Middle frontal gyrus (tissue), 1 donor: ENCODE results near the gene NDUFB10.

Experiments
- DNase-seq: peaks from one replicate; pipeline ENCODE4 v3.0.0-alpha.2; 2015; ENCODE audit warnings: low spot score; ENCODE audit errors: extremely low spot score

The NDUFB10 gene

DNA sequence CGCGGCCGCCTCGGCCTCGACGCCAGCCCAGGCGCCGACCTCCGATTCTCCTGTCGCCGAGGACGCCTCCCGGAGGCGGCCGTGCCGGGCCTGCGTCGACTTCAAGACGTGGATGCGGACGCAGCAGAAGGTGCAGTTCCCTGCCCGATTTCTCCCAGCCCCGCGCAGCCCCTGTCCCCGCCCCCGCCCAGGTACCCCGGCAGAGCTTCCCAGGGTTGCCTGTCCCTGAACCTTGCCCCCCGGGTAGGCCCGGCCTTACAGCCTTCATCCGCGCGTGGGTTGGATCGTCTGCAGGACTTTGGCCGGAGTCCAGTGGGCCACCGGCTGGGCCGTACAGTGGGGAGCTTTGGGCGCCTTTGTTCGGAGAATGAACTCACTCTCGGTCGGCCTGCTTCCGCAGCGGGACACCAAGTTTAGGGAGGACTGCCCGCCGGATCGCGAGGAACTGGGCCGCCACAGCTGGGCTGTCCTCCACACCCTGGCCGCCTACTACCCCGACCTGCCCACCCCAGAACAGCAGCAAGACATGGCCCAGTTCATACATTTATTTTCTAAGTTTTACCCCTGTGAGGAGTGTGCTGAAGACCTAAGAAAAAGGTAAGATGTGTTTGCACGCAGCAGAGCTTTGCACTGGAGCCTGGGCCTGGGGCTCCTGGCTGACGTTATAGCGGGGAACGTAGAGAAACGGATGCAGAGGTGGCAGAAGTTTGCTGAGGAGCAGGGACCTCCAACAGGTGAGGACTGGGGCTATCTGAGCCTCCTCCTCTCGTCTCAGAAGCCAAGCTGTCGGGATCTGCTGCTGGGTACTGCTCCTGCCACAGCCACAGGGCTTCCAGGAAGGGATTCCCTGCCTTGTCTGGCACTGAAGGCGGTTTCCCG, 25.2 kb downstream of the NDUFB10 start:
- no peak for DNase-seq

DNA sequence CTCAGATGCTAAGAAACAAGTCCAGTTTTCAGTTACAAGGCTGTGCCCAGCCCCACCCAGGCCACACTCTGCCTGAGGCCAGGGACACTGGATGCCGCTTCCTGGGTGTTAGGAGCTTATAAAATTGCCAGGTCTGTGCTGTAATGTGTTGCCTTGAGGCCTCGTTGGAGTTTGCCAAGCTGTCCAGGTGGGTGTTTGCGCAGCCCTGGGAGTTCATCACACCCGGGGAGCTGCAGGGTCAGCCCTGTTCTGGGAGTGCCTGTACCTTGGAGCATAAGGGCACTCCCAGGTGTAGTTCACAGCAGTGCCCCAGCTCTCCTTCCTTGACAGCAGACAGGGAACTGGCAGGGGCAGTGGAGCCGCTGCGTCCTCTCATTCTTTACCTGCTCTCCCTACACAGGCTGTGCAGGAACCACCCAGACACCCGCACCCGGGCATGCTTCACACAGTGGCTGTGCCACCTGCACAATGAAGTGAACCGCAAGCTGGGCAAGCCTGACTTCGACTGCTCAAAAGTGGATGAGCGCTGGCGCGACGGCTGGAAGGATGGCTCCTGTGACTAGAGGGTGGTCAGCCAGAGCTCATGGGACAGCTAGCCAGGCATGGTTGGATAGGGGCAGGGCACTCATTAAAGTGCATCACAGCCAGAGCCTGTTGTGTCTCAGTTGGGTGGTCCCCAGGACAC, 26.3 kb downstream of the NDUFB10 start:
- no peak for DNase-seq

DNA sequence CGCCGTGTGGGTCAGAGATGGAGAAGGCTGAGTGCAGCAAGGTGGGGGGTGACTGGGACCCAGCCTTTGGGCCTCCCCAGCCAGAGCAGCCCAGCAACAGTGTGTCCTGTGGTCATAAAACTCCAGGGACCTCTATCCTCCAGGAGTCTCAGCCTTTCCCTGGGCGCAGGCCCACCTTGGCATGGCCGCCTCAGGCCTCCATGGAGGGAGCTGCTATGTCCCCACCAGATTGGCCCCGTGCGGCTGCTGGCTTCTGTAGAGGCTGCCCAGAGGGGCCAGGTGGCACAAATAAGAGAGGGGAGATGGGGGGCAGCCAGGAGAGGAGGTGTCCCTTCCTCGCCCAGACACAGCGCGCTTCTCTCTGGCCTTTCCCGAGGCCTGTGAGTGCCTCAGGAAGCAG, 27.9 kb downstream of the NDUFB10 start:
- no peak for DNase-seq

DNA sequence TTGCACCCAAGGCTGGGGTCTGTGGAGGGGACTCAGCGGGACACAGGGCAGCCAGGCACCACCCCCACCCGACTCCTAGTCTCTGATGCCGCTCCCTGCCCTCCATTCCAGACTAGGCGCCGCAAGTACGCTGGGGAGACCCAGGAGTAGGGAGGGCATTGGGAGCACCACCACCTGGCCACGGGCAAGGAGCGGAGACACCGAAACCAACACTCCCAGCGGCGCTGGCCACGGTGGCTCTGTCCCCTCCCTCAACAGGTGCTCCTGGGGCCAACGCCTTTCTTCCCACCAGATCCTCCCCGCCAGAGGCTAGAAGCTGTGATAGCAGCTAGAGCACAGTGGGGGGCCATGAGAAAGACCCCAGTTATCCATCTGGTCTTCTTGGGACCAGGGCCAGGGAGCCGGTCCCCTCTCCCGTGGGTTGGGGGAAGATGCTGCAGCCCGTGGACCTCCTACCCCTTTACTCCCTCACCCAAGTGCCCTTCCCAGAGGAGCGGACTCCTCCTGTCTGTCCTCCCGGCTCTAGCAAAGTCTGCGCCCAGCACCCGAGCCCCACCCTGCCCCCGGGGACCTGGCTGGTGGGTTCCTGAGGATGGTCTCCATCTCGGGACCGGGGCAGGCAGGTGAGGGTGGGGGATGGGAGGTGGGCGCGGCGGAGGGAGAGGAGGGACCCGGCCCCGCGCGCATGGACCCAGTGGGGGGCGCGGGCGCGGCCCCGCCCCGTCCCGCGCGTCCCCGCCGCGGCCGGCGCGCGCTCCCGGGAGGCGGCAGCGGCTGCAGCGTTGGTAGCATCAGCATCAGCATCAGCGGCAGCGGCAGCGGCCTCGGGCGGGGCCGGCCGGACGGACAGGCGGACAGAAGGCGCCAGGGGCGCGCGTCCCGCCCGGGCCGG, 30.1 kb downstream of the NDUFB10 start, which contains the start of gene SYNGR3:
TSS of gene SYNGR3 (plus strand) at position 762 of the 892 bp plus-strand sequence. CDS start 133 bp downstream, outside the sequence.
- no peak for DNase-seq

DNA sequence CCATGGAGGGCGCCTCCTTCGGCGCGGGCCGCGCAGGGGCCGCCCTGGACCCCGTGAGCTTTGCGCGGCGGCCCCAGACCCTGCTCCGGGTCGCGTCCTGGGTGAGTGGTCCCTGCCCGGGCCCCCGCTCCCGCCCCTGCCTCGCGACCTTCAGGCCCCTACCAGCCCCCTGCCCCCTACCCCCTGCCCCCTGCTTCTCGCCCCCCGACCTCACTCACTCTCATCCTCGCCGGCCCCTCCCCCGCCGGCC, 30.7 kb downstream of the NDUFB10 start:
- DNase-seq: no peak

DNA sequence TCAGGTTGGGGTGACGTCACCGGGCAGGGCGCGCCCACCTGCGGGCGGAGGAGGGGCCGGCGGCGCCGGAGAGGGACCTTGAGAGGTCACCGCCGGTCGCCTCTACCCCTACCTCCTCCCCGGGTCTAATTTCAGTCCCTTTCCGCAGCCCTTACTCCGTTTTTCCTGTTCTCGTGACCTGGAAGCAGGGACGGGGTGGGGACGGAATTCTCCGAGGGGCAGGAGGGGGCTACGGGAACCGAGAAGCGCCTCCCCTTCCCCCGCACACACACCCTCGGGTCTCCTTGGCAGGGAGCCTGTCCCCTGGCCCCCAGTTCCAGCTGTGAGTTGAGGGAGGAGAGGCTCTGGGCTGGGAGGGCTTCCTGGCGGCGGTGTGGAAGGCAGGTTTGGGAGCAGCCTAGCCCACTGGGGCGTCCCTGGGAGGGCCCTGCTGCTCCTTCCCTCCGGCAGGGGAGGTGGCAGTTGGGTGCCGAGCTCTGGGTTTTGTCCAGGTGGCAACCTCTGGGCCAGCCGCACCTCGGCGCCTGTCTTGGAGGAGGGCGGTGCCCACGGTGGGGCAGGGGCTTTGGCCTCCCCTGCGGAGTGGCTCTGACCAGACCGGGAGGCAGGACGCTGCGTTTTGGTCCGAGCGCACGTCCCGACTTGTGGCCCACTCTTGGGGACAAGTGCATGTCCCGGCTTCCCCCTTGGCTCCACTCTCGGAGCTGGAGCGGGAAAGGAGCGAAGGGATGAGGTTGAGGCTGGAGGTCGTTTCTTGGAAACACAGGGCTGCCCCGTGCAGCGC, 31.2 kb downstream of the NDUFB10 start:
- no peak for DNase-seq

DNA sequence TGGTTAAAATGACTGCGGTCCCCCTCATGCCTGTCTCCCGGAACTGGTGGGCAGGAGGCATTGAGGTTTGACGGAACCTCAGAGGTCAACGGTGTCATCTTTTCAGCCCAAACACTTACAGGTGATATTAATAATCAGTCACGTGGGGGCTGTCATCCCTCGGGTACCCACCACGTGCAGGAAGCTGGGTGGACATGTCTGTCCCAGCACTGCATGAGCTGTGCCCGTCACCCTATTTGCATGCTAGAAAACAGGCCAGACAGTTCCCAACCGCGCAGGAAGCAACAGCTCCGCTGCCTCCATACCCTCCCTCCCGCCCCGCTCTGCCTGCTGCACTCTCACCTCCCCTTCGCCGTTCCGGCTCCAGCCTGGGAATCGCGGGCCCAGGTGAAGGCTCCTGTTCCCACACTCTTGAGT, 31.8 kb downstream of the NDUFB10 start:
- no peak for DNase-seq

DNA sequence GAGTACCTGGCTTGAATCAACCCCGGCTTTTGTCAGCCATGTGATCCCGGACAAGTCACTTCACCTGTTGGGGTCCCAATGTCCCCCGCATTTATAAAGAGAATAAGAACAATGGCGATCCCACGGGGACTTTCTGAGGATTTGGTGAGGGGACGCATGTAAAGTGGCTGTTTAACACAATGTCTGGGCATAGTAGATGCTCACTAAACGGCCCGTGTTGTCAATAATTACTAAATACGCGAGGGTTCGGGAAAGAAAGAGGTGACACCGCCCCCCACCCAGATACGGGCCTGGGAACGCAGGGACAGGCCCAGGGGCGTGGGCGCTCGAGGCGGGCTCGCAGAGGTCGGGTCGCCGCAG, 32.2 kb downstream of the NDUFB10 start:
- no peak for DNase-seq

DNA sequence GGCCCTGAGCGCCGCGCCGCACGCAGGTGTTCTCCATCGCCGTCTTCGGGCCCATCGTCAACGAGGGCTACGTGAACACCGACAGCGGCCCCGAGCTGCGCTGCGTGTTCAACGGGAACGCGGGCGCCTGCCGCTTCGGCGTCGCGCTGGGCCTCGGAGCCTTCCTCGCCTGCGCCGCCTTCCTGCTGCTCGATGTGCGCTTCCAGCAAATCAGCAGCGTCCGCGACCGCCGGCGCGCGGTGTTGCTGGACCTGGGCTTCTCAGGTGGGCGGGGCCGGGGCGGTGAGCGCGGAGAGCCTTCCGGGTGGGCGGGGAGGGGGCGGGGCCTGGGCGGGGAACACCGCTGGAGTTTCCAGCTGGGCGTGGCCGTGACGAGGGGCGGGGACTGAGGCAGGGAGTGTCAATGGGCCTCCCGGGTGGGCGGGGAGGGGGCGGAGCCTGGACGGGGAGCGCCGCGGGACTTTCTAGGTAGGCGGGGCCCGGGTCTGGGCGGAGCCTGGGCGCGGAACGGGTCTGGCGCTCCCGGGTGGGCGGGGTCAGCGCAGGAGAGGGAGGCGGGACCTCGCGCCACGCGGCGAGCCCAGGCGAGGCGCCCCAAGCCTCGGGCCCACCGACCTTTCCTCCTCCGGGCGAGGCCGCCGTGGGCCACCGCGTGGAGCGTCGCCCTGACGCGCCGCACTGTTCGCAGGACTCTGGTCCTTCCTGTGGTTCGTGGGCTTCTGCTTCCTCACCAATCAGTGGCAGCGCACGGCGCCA, 32.8 kb downstream of the NDUFB10 start:
- DNase-seq: peak; percentile 53

DNA sequence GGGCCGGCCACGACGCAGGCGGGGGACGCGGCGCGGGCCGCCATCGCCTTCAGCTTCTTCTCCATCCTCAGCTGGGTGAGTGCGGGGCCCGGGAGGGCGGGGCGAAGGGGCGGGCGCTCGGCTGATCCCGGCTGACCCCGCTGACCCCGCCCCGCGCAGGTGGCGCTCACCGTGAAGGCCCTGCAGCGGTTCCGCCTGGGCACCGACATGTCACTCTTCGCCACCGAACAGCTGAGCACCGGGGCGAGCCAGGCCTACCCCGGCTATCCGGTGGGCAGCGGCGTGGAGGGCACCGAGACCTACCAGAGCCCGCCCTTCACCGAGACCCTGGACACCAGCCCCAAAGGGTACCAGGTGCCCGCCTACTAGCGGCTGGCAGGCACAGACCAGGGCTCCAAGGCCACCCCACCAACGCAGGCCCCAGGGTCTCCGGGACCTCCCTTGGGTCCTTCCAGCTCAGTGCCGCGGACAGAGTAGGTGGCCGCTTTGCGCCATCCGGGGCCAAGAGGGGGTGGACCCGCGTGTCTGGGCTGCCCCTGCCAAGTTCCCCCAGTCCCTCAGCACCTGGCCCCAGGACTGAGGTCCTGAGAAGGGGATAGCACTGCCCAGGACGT, 33.5 kb downstream of the NDUFB10 start:
- DNase-seq: no peak

DNA sequence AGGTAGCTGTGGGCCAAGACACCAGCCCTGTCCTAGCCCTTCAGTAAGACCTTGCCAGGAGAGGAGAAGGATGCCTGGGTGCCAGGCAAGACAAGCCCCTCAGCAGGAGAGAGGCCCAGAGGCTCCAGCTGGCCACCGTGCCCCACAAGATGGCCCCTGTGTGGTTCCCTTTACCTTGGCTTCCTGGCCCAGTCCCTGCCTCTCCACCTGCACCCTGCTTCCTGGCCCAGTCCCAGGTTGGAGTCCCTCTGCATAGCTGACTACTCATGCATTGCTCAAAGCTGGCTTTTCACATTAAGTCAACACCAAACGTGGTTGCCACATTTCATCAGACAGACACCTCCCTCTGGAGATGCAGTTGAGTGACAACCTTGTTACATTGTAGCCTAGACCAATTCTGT, 34.4 kb downstream of the NDUFB10 start:
- no peak for DNase-seq

DNA sequence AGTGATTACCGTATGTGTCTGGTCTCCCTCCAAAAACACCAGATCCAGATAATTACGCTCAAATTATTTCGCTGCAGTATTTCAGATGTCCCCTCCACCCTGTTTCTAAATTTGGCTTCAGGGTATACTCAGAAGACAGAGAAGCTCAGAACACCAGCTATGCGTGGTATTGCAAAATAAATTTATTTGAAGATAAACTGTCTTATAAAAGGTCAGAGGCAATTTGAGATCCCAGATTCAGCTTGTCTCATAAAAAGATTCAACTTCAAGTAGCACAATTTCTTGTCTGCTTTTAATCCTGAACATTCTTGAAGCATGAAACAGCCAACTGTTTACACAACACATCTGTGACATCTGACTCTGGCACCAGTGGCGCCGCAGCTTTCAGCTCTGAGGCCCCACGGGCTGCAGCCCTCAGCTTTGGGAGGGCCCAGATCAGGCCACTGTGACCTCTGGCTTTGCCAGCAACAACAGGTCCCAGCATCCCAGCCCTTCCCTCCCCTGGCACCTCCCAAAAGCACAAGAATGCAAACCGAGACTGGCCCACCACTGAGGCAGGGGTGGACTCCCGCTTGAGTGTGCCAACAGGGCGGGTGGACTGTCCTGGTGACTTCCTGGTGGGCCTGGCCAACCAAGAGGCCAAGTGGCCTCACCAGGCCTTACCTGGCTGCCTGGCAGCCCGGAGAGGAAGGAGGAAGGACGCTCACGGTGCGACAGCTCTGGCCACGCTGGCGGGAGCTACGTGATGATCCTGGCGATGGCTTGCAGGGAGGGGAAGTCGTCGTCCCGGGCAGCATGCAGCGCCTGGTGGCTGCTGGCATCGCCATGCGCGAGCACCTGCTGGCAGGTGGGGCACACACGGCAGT, 38.4 kb downstream of the NDUFB10 start:
- DNase-seq: no peak

DNA sequence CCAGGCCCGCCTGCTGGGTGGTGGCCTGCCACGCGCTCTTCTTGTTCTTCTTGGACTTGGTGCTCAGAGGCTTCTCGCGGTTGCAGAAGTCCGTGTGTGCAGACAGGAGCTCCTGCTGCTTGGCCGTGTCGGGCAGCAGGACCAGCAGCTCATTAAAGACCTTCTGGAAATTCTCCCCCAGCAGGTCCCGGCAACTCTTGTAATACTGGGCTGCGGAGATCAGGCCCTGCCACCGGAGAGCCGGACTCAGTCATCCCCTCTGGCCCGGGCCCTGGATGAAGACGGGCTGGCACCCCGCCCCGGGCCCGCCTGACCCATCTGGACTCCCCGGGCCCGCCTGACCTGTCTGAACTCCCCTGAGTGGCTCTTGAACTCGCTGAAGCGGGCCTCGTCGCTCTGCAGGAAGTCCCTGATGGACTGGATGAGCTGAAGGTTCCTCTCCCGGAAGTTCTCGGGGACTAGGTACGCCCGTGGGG, 39.1 kb downstream of the NDUFB10 start:
- no peak for DNase-seq

DNA sequence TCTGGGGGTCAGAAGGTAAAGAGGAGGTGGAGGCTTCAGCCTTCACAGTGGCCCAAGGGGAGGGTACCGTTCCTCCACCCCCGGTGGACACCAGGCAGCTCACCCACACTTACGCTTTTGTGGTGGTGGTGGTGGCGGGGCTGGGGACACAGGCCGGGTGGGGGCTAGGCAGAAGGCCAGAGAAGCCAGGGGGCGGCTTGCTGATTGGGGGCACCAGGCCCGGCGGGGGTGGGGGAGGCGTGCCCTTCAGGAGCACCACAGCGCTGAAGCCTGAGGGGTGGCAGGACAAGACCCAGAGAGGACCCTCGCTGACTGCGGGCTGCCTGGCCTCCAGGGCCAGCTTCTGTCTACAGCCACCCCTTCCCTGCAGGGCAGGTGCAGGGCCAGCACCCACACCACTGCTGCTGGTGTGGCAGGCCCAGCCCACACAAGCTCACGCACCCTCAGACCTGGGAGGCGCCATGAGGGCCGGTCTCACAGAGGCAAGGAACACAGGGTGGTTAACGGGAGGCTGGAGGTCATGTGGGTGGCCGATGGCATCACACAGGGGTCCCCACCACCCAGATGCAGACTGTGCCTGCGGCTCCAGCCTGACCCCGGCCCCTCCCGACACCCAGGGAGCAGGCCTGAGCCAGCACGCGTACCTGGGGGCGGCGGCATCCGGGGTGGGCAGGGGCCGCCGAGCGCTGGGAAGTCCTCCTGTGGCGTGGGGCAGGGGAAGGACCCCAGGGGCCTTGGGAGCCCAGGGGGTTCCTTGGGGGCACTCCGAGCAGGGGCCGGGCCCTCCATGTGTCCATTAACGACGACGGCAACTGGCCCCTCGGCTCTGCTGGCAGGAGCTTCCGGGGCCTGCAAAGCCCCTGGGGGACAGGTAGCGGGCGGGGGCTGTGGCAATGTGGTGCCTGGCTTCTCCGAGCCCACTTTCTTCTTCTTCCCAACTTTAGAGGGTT, 39.8 kb downstream of the NDUFB10 start:
- DNase-seq: no peak

DNA sequence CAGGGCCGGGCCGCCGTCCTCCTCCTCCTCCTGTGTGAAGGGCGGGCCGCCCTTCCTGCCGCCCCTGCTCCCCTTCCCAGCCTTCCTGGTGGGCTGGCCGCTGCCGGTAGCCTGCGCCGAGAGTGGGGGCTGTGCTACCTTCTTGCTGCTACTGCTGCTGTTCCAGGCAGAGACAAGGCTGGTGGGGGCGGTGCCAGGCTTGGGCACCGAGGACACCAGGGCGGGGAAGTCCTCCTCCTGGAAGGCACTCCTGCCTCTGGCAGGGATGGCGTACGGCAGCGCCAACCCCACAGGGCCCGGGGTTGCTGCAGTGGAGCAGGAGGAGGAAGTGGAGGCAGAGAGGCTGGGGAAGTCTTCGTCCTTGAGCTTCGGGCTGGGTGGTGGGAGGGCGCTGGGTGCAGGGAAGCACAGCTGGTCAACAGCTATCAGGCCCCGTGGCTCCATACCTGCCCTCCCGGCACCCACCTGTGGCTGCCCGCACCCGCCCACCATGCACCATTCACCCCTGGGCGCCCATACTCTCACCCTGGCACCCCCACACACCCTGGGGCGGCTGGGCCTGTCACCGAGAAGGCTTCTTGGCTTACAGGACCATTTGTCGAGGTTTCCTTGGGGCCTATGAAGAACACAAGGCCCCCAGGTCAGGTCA, 40.7 kb downstream of the NDUFB10 start:
- DNase-seq: no peak

DNA sequence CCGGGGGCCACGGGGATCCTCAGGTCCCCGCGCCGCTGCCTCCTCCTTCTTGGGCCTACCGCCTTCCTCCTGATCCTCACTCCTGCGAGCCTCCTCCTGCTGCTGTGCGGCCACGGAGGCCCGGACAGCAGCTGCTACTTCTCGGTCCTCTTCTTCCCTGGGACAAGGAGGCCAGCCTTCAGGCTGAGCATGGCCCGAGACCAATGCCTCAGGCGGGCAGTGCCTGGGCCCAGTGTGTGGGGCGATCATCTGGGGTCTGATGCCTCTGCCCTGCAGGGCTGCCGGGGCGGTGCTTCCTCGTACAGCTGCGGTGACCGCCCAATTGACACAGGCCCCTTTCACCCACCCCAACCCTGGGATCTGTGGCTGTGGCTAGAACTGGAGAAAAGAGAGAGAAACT, 41.7 kb downstream of the NDUFB10 start:
- no peak for DNase-seq
